Peyer's patch (tissue), 4 donors: ENCODE measurements around the gene PPP1R13B. TPM values are rescaled to one million over a fixed set of nuclear protein-coding genes. Genes with fewer than 3 reads are reported as not detected.
"Not testable (repeated sequence)": the region's sequence is repeated elsewhere in the genome, so short reads cannot be mapped to it uniquely, and the experiment has no call there.

Experiments
- DNase-seq, 3 donors: peaks; one replicate each; pipeline ENCODE4 v3.0.0-alpha.2; 2017 to 2019
- H3K27ac ChIP-seq, 4 donors: fragments of 200-600 bp; sonication (generic); one replicate each; pipeline ENCODE4 v1.5.1; 2016 to 2019
- H3K27me3 ChIP-seq, 2 donors: fragments of 200-600 bp; sonication (generic); one replicate each; pipeline ENCODE4 v1.5.1; 2019
- H3K36me3 ChIP-seq, 3 donors: fragments of 200-600 bp; sonication (generic); one replicate each; pipeline ENCODE4 v1.5.1; 2016 to 2019
- H3K4me1 ChIP-seq, 4 donors: fragments of 200-600 bp; sonication (generic); one replicate each; pipeline ENCODE4 v1.5.1; 2016 to 2019
- H3K4me3 ChIP-seq, 4 donors: fragments of 200-600 bp; sonication (generic); 1 replicate in 3 of 4; 2 replicates in 1 of 4; pipeline ENCODE4 v1.5.1; 2016 to 2019; ENCODE audit warnings: mild to moderate bottlenecking in 1 of 4
- H3K9me3 ChIP-seq, 4 donors: fragments of 200-600 bp; sonication (generic); one replicate each; pipeline ENCODE4 v1.5.1; 2016 to 2019; ENCODE audit warnings: mild to moderate bottlenecking in 1 of 4
- CTCF ChIP-seq, 6 experiments: fragments of 450-650 bp in 4 of 6; fragments of 200-600 bp in 2 of 6; sonication (generic) in 1 of 6; IDR thresholded peaks; one replicate each; pipeline ENCODE4 v1.5.1; 2017 to 2019; ENCODE audit warnings: antibody characterized with exemption in 6 of 6, mild to moderate bottlenecking in 3 of 6, moderate library complexity in 1 of 6
- POLR2A ChIP-seq, 2 donors: fragments of 450-650 bp; IDR thresholded peaks; one replicate each; pipeline ENCODE4 v1.5.1; 2017; ENCODE audit warnings: antibody characterized with exemption in 2 of 2, mild to moderate bottlenecking in 2 of 2, moderate library complexity in 2 of 2
- total RNA-seq, 4 donors: library from RNA; depleted of rRNA; stranded (reverse); fragments of >200 nt; gene quantifications; one replicate each; pipeline ENCODE4 v1.1.0, GENCODE V29; 2016

PPP1R13B gene
- total RNA-seq, 4 donors from 2014 or later, result 30.5 to 78.3 (median 54.0) TPM

- no peaks in the 10 kb centered on the region for H3K27me3 ChIP-seq
- peaks cover 0 to 33% (median 6%) of the 10 kb centered on the region in 4 donors for H3K4me1 ChIP-seq
- no peaks in the 10 kb centered on the region for H3K9me3 ChIP-seq
- peak overlapping the region in 1 of 4 donors; percentile 9 for H3K27ac ChIP-seq
- peak in 1 of 3 donors; percentile 40 for DNase-seq
- TF ChIP-seq CTCF (IDR thresholded peaks at IDR 0.05) (no peak), POLR2A (IDR thresholded peaks at IDR 0.05) (no peak)
- H3K4me3 ChIP-seq, result no peak overlapping the region
- H3K36me3 ChIP-seq, result peaks cover 0 to 81% (median 0%) of the 10 kb centered on the region in 3 donors
Measured at GRCh38 chr14:103695296-103696069, 151.9 kb downstream of the PPP1R13B start.

GRCh38 chr14:103694572-103695026 is 152.8 kb downstream of the PPP1R13B start:
- Histone ChIP-seq H3K36me3 (peaks cover 0 to 79% (median 0%) of the 10 kb centered on the region in 3 donors), H3K27me3 (no peaks in the 10 kb centered on the region), H3K27ac (no peak overlapping the region), H3K9me3 (no peaks in the 10 kb centered on the region), H3K4me1 (peaks cover 0 to 33% (median 8%) of the 10 kb centered on the region in 4 donors), H3K4me3 (no peak overlapping the region)
- TF ChIP-seq CTCF (IDR thresholded peaks at IDR 0.05) (no peak), POLR2A (IDR thresholded peaks at IDR 0.05) (no peak)
- no peak for DNase-seq

GRCh38 chr14:103693515-103693914 is 153.9 kb downstream of the PPP1R13B start:
- Histone ChIP-seq H3K27me3 (no peaks in the 10 kb centered on the region), H3K27ac (no peak overlapping the region), H3K4me3 (no peak overlapping the region), H3K4me1 (peaks cover 0 to 30% (median 4%) of the 10 kb centered on the region in 4 donors), H3K36me3 (peaks cover 0 to 77% (median 0%) of the 10 kb centered on the region in 3 donors), H3K9me3 (no peaks in the 10 kb centered on the region)
- TF ChIP-seq POLR2A (IDR thresholded peaks at IDR 0.05), result no peak
- no peak for TF ChIP-seq CTCF (IDR thresholded peaks at IDR 0.05)
- peak in 2 of 3 donors; percentile 68 to 81 for DNase-seq

- peaks cover 0 to 23% (median 3%) of the 10 kb centered on the region in 4 donors for H3K4me1 ChIP-seq
- H3K36me3 ChIP-seq, result peaks cover 0 to 77% (median 0%) of the 10 kb centered on the region in 3 donors
- H3K27ac ChIP-seq, result no peak overlapping the region
- no peaks in the 10 kb centered on the region for H3K27me3 ChIP-seq
- no peak for DNase-seq
- no peak overlapping the region for H3K4me3 ChIP-seq
- TF ChIP-seq CTCF (IDR thresholded peaks at IDR 0.05) (no peak), POLR2A (IDR thresholded peaks at IDR 0.05) (no peak)
- no peaks in the 10 kb centered on the region for H3K9me3 ChIP-seq
Measured at GRCh38 chr14:103692871-103693270, 154.5 kb downstream of the PPP1R13B start.

GRCh38 chr14:103692159-103692558 is 155.2 kb downstream of the PPP1R13B start:
- Histone ChIP-seq H3K27me3 (no peaks in the 10 kb centered on the region), H3K36me3 (peaks cover 0 to 75% (median 0%) of the 10 kb centered on the region in 3 donors), H3K4me3 (no peak overlapping the region), H3K4me1 (peaks cover 0 to 16% (median 3%) of the 10 kb centered on the region in 4 donors), H3K9me3 (no peaks in the 10 kb centered on the region), H3K27ac (peak overlapping the region in 1 of 4 donors; percentile 66)
- TF ChIP-seq POLR2A (IDR thresholded peaks at IDR 0.05) (no peak), CTCF (IDR thresholded peaks at IDR 0.05) (no peak)
- no peak for DNase-seq

GRCh38 chr14:103691655-103692054 is 155.7 kb downstream of the PPP1R13B start:
- H3K36me3 ChIP-seq, result peaks cover 0 to 79% (median 0%) of the 10 kb centered on the region in 3 donors
- DNase-seq, result peak in 2 of 3 donors; percentile 74 to 78
- H3K27me3 ChIP-seq, result not testable (repeated sequence)

More at GRCh38 chr14:103691655-103692054, 155.7 kb downstream of the PPP1R13B start:
- Histone ChIP-seq H3K27ac (peak overlapping the region in 1 of 4 donors; percentile 66), H3K4me1 (peaks cover 0 to 11% (median 3%) of the 10 kb centered on the region in 4 donors)
- not testable (repeated sequence) for H3K4me3 ChIP-seq, H3K9me3 ChIP-seq
